NCI-H1694 (cell line): ENCODE results near the gene ZNF574.
"Not testable (repeated sequence)": the region's sequence is repeated elsewhere in the genome, so short reads cannot be mapped to it uniquely, and the experiment has no call there.

Experiments
- DNase-seq: peaks from one replicate; lab custom pipeline; 2025; lab: John Stamatoyannopoulos, UW

Gene ZNF574

DNA sequence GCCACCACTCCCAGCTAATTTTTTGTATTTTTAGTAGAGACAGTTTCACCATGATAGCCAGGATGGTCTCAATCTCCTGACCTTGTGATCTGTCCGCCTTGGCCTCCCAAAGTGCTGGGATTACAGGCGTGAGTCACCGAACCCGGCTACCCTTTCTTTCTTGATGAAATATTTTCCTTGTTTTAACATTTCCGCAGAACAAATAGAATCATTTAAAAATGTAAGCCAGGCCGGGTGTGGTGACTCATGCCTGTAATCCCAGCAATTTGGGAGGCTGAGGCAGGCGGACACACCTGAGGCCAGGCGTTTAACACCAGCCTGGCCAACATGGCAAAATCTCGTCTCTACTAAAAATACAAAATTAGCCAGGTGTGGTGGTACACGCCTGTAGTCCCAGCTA lies 24.3 kb downstream of the ZNF574 start:
- not testable (repeated sequence) for DNase-seq

DNA sequence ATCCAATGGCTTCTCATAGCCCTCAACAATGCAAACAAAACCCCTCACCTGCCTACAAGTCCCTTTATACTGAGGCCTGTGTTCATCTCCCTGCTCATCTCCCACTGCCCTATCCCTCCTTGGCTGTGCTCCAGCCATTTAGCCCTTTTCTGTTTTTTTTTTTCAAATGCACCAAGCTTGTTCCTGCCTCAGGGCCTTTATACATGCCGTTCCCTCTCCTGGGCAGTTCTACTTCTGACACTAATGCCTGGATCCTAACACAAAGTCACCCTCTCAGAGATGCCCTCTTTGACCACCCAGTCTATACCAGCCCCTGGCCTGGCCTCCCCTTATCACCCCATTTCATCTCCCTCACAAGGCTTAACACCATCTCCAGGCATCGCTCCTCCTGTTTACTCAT lies 26.9 kb downstream of the ZNF574 start:
- DNase-seq, result no peak

DNA sequence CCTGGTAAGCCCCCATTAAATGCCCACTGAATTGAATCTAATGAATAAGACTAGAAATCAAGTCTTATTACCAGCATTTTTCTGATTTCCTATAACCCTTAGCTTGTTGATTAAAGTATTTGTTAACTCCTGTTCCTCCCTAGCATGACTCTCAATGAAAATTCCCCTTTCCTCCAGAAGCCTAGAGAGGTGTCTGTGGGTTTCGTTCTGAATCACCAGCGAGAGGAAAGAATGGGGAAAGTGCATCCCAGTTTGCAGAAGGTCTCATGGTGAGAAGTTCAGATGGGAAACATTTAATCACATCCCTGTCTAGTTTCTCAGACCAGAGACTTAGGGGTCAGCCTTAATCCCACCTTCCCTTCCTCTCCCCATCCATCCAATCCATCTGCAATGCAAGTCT lies 29.4 kb downstream of the ZNF574 start:
- no peak for DNase-seq

DNA sequence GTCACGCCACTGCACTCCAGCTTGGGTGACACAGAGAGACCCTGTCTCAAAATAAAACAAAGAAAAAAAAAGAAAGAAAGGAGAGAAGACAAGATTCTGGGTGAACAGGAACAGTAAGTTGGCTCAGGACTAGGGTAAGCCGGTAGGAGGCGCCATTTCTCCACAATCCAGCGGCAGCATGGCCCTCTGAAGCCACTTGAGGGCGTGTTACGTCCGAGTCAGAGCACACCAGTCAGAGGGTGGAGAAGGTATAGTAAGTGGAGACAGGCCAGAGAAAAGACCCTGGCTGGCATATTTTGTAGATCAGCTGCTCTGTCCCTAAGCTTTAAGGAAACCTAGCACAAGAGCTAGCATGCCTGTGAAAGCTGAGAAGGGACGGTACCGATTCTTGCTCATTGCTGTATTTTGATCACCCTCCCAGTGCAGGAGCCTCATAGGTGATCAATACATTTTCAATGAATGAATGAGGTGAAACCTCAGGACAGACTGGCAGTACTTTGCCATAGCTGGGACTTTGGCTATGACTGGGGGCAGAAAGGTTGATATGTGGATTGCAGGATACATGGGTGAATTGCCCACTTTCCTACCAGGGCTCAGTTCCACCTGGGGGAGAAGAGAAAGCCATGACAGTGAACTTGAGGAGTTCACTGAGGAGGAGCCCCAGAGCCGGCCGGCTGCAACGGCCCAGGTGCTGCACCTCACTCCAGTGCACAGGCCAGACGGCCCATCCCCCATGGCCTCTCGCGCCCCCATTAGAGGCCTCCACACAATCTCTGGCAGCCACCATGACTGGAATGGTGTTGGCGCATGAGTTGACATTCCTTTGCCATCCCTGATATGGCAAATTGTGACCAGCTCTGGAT lies 32.8 kb downstream of the ZNF574 start:
- peak; percentile 91 for DNase-seq

DNA sequence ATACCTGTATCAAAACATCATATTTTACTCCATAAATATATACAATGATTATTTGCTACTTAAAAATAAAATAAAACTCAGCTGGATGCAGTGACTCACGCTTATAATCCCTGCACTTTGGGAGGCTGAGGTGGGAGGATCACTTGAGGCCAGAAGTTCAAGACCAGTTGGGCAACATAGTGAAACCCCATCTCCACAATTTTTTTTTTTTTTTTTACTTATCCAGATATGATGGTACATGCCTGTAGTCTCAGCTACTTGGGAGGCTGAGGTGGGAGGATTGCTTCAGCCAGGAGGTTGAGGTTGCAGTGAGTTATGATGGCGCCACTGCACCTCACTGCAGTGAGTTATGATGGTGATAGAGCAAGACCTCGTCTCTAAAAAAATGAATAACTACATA lies 33.9 kb downstream of the ZNF574 start:
- DNase-seq, result no peak

DNA sequence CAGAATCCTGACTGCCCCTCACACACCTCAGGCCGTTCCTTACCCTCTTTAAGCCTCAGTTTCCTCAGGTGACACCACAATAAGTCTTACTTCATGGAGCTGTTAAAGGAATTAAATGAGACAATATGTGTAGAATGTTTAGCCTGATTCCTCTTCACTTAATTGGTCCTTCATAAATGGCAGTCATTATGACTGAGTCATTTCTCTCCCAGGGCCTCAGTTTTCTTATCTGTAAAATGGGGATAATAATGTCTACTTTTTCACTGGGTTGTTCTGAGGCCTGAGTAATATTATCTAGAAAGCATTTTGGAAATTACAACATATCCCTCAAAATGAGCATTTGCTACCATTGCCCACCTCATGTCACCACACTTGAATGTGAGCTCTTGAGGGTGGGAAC lies 34.7 kb downstream of the ZNF574 start:
- DNase-seq, result no peak

DNA sequence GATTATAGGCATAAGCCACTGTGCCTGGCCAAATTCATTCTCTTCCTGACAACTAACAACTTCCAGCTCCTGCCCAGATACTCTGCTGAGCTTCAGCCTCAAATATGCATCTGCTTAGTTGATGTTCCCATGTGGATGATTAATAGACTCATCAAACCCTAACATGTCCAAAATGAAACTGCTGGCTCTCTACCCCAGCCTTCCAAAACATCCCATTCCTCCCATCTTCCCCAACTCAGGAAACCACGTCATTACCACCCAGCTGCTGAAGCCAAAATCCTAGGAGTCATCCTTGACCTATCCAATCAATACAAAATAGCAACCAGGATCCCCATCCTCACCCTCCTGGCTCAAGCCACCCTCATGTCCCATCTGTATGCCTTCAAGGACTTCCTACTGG lies 35.4 kb downstream of the ZNF574 start:
- DNase-seq, result no peak

DNA sequence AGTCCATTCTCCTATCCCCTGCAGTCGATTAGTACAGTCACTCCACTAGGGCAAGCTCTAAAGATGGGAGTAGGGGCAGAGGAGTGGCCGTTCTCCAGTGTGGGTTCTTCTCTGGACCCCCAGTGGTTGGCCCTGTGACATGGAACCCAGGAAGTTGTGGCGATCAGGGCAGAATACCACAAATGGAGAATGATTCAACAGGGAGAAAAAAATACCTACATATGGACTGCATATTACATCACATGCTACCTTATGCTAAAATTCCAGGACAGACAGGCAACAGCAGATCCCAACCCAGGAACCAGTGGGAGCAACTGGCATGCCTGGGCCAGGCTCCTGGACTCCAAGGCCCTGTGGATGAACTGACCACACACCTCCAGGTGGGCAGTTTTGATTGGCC lies 35.8 kb downstream of the ZNF574 start:
- DNase-seq, result no peak

DNA sequence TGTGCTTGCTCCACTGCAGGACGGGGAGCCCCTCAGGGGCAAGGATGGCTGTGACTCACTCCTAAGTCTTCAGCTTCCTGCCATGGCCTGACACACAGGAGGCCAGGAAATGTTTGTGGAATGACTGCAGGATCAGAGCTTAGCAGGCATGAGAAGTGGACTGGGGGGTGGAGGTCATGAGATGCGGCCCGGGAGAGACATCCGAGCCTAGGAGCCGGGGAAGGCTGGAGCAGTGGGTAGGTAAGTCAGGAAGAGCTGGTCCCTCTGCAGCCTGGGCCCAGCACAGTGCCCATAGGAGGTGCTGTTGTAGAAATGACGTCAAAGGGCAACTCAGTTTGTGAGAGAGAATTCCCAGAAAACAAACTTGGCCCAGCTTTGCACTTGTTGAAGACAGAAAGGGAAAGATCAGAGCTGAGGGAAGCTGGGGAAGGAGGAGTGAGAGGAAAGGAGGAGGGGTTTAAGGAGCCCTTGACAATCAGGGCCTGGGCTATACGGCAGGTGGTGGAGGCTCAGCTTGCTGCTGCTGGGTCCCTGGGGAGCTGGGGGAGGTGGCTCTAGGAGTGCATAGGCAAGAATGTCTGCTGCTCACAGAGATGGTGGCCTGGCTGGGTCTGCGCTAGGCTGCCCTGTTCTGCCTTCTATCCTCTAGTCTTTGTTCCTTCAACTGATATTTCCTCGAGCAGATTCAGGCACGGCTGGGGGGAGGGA lies 37.8 kb downstream of the ZNF574 start:
- DNase-seq, result no peak

DNA sequence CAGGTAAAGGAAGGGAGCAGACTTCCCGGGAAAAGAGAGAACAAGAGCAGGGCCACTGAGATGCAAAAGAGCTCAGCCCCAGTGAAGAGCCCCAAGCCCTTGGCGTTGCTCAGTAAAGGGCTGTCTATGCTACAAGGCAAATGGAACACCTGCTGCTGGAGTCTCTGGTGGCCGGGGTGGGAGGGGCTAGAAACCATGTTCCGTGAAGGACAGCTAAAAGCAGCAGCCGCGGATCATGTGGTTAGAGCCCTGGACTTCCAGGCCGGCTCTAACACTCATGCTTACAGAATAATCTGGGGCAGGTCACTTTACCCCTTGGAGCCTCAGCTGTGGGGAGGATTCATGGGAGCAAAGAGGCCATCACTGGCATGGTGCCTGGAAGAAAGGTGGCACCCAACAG lies 38.4 kb downstream of the ZNF574 start:
- DNase-seq, result no peak

DNA sequence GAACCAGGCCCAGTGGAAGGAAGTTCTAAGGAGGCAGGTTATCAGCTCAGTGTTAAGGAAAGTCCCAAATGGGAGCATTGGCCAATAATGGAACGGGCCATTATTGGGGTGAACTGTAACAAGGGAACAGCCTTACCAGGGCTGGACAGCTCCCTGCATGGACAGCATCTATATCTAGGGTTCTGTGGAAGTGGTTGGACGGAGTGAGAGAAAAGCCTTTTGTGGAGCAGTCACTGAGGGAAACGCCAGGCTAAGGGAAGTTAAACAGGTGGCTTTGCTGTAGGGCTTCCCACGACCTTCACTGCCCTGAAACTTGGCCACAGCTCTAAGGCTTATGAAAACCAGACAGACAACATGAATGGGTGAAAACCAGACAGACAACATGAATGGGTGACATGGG lies 39.3 kb downstream of the ZNF574 start:
- no peak for DNase-seq

DNA sequence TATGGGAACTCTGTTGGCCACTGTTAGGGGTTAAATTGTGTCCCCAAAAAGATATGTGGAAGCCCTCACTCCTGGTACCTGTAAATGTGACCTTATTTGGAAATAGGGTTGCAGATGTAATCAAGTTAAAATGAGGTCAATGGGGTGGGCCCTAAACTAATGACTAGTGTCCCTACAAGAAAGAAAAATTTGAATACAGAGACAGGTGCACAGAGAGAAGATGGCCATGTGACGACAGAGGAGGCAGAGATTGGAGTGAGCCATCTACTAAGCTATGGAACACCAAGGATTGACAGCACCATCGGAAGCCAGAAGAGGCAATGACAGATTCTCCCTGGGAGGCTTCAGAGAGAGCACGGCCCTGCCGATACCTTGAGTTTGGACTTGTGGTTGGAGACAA lies 39.7 kb downstream of the ZNF574 start:
- DNase-seq, result no peak

DNA sequence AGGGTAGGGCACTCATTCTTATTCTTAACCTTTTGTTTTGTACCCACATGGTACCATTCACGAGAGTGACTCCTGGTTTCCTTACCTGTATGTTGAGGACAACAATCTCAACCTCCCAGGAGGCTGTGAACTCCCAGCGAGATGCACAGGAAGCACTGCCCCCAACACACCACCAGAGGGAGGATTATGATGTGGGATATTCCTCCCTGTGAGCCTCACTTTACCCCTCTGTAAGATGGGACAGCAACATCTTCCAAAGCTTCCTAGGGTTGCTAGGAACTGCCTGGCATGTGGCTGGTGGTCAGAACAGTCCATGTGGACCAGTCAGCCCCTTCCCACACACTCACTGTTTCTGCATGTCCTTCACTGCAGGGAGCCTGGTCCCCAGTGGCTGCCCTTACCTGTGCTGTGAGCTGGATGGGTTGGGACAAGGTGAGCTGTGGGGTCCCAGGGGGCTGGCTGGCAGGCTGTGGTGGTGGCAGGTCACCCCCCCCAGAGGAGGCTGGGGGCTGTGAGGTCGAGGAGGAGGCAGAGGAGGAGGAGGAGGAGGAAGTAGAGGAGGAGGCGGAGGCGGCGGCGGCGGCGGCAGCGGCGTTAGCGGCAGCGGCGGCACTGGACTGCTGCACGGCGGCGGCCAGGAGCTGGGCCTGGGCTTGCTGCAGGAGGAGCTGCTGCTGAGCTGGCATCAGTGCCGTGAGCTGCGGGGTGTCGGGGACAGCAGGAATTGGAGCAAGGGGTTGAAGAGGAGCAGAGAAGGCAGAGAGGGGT lies 40.5 kb downstream of the ZNF574 start:
- DNase-seq, result no peak

DNA sequence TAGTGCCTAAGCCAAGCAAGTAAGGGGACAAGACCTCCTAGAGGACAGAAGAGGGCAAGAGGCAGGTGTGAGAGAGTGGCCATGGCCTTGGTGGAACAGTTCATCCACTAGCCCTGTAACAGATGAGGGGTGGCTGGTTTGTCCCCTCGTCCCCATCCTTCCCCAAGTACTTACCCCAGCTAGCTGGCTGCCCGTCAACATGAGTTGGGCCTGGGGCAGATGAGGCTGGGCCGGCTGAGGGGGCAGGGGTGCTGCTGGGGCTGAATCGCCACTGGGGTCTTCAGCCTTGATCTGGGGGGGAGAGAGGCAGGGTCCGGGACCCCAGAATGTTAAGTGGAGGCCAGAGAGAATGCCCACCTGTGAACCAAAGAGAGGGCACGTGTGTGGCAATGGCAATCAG lies 41.1 kb downstream of the ZNF574 start:
- no peak for DNase-seq

DNA sequence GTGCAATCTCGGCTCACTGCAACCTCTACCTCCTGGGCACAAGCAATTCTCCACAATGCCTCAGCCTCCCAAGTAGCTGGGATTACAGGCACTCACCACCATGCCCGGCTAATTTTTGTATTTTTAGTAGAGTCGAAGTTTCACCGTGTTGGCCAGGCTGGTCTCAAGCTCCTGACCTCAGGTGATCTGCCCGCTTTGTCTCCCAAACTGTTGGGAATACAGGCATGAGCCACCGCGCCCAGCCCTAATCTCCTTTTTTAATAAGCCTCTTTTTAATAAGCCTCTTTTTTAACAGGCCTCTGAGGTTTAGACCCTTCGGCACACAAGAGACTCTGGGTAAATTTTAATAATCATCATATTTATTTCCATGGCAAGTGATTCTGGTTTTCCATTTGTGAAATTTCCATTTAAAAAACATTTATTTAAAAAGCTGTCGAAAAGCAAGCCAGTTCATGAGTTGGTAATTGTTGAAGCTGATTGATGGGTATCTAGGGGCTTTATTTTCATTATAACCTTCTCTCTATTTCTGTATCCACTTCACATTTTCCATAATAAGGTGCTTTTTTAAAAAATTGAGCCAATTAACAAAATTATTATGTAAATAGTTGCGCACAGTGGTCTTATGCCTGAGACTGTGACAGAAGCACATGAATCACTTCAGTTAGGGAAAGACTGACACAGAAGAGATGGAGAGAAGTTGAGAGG lies 44.5 kb downstream of the ZNF574 start:
- DNase-seq, result no peak

DNA sequence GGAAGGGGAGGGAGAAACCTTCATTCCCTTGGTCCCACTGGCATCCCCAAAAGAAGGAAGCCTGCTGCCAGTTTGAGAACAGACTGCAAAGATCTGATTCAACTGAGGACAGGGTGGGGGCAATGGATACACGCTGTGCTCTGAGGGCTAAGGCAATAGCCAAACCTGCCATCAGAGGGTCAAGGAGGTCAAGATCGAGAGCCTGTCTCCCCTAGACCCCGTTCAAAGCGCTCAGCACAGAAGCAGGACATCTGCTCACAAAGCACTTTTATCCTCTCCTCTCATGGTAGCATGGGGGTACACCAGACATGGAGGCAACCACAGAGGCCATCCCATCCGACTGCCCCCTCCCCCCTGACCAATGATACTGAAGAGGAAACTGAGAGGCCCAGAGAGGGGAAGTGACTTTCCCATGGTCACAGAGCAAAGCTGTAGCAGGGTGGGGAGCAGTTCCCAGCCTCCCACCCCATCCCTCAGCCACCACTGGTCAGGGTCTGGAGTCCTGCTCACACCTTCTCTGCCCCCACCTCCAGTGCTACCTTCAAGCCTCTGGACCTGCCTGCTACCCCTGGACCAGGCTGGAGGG lies 45.2 kb downstream of the ZNF574 start:
- no peak for DNase-seq

DNA sequence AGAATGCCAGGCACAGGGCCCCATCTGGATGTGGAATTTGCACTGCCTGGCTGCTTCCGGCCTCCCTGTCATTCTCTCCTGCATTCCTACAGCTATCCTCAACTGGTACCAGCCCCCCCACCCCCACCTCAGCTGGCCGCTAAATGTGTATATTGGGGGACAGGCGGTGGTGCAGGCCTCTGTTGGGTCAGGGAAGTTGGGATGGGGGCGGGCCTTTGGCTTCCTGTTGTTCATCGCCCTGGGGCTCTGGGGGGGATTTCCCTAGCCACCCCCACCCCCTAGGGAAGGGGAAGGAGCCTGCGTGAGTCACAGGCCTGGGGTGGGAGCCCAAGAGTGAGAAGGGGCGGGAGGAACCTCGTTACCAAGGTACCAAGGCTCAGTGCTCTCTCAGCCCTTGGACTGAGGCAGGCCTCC lies 45.7 kb downstream of the ZNF574 start:
- DNase-seq, result no peak

DNA sequence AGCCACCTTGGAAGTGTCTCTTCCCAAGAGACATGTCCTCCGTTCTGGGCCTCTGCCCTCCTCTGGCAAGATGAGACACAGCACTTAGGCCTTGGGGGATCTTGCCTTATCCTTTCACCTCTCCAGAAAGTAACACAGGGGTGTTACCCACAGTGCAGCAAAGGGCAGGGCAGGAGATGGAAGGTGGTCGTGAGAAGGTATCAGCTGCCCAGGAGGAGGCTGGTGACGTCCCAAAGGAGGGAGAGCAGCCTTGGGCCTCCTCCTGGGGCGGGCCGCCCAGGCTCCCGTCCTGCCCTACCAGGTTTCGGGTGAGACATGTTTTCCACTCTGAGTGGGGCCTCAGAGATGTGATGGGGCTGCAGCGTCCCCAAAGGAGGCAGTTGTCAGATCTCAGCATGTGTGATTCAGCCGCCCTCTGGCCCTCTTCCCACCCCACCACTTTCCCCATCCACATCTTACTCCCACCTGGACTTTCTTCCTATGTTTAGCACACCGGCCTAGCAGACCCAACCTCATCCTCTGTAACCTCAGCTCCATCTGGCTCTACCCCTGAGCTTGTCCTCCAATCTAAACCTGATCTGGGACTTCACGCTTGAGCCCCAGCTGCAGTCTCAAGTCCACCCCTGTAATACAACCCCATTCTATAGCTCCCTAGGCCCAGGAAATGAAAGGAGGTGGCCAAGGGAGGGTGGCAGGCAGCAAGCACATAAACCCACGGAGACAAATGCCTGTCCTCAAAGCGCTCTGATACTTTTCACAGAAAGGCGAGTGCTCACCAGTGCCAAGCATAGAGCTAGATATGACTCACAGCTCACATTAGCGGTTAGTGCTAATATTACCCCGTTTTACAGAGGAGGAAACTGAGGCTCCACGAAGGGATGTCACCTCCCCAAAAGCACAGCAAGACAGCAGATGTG lies 47.0 kb downstream of the ZNF574 start:
- DNase-seq, result no peak

DNA sequence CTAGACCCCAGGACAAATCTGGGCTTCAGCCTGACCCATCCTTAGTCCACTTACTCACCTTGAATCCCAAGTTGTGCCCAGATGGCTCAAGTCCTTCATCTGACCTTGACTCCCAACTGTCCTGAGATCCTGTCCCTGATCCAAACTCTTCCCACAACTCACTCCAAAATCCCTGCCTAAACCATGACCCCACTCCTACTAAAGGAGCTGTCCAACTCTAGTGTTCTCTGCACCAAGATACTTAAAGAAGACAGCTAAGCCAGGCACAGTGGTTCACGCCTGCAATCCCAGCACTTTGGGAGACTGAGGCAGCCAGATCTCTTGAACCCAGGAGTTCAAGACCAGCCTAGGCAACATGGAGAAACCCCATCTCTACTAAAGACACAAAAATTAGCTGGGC lies 47.8 kb downstream of the ZNF574 start:
- DNase-seq, result no peak

DNA sequence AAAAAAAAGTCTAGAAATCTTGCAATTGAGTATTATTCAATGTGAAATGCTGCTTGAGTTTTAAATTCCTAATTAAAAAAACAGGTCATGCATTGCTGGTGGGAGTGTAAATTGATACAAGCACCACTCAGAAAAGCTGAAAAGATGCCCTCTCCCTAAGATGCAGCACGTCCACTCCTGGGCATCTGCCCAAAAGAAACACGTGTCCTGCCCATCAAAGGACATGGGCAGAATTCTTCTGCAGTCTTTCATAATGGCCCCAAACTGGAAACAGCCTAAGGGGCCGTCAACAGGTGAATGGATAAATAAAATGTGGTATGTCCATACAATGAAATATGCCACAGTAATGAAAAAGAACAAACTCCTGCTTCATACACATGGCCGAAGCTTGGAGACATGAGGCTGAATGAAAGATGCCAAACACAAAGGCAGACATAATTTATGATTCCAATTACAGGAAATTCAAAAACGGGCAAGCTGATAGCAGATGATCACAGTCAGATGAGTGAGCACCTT lies 48.5 kb downstream of the ZNF574 start:
- no peak for DNase-seq

DNA sequence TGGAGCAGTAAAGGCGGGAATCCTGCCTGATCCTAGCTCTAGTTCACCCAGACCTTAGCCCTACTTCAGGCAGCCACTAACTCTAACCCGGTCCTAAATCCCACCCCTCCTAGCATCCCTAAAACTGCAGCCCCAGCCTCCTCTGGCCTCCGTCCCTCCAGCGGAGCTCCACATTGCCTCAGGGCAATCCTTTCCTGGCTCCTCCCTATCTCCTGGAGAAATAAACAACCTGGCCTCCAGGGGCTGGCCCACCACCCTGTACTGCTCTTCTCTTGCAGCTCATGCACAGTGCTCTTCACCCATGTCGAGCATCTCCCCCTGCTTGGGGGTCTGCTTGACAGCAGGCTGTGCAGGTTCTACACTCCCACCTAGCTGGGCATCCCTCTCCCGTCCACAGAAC lies 49.6 kb downstream of the ZNF574 start:
- DNase-seq, result no peak
